HEK293 (cell line): Measurements from ENCODE around the gene TXLNA.

Source experiments
- KLF16 ChIP-seq: fragments of 450-650 bp; formaldehyde crosslinking; IDR thresholded peaks from 2 replicates; pipeline ENCODE4 v1.5.1; 2017; ENCODE audit warnings: missing biosample characterization, missing genetic modification characterization
- PRDM1 ChIP-seq: fragments of 450-650 bp; formaldehyde crosslinking; IDR thresholded peaks from 2 replicates; pipeline ENCODE4; 2016; ENCODE audit warnings: missing biosample characterization, missing genetic modification characterization
- SCRT1 ChIP-seq: fragments of 450-650 bp; formaldehyde crosslinking; IDR thresholded peaks from 2 replicates; pipeline ENCODE4 v1.5.1; 2016; ENCODE audit warnings: missing biosample characterization, missing genetic modification characterization, borderline replicate concordance
- WT1 ChIP-seq: fragments of 450-650 bp; formaldehyde crosslinking; IDR thresholded peaks from 2 replicates; pipeline ENCODE4 v1.5.1; 2016; ENCODE audit warnings: missing biosample characterization, missing genetic modification characterization
- ZNF112 ChIP-seq: fragments of 450-650 bp; formaldehyde crosslinking; IDR thresholded peaks from 2 replicates; pipeline ENCODE4 v1.5.0; 2017; ENCODE audit warnings: missing biosample characterization, missing genetic modification characterization
- ZNF2 ChIP-seq: fragments of 450-650 bp; formaldehyde crosslinking; IDR thresholded peaks from 2 replicates; pipeline ENCODE4 v1.5.1; 2016; ENCODE audit warnings: missing biosample characterization, missing genetic modification characterization
- ZNF248 ChIP-seq: fragments of 450-650 bp; formaldehyde crosslinking; IDR thresholded peaks from 2 replicates; pipeline ENCODE4 v1.5.1; 2017; ENCODE audit warnings: missing biosample characterization, missing genetic modification characterization
- ZNF292 ChIP-seq: fragments of 450-650 bp; formaldehyde crosslinking; IDR thresholded peaks from 2 replicates; pipeline ENCODE4 v1.5.1; 2016; ENCODE audit warnings: low read depth, missing biosample characterization, missing genetic modification characterization, borderline replicate concordance
- ZNF37A ChIP-seq: fragments of 450-650 bp; IDR thresholded peaks from 2 replicates; pipeline ENCODE4 v1.5.1; 2018; ENCODE audit warnings: missing biosample characterization, missing genetic modification characterization
- ZNF391 ChIP-seq: fragments of 450-650 bp; formaldehyde crosslinking; IDR thresholded peaks from 2 replicates; pipeline ENCODE4 v1.5.1; 2016; ENCODE audit warnings: low read depth, missing biosample characterization, missing genetic modification characterization, borderline replicate concordance
- ZNF416 ChIP-seq: fragments of 450-650 bp; formaldehyde crosslinking; IDR thresholded peaks from 2 replicates; pipeline ENCODE4 v1.5.1; 2016; ENCODE audit warnings: missing biosample characterization, missing genetic modification characterization
- ZNF433 ChIP-seq: fragments of 450-650 bp; formaldehyde crosslinking; IDR thresholded peaks from 2 replicates; pipeline ENCODE4 v1.5.1; 2016; ENCODE audit warnings: missing biosample characterization, missing genetic modification characterization, low read depth
- ZNF473 ChIP-seq: fragments of 450-650 bp; formaldehyde crosslinking; IDR thresholded peaks from 2 replicates; pipeline ENCODE4 v1.5.1; 2017; ENCODE audit warnings: missing biosample characterization, missing genetic modification characterization
- ZNF629 ChIP-seq: fragments of 450-650 bp; formaldehyde crosslinking; IDR thresholded peaks from 2 replicates; pipeline ENCODE4 v1.5.1; 2017; ENCODE audit warnings: missing biosample characterization, missing genetic modification characterization
- ZNF664 ChIP-seq: fragments of 450-650 bp; formaldehyde crosslinking; IDR thresholded peaks from 2 replicates; pipeline ENCODE4 v1.5.1; 2016; ENCODE audit warnings: missing biosample characterization, missing genetic modification characterization
- ZNF785 ChIP-seq: fragments of 450-650 bp; formaldehyde crosslinking; IDR thresholded peaks from 2 replicates; pipeline ENCODE4 v1.5.1; 2016; ENCODE audit warnings: missing biosample characterization, missing genetic modification characterization
- ZNF843 ChIP-seq: fragments of 450-650 bp; formaldehyde crosslinking; IDR thresholded peaks from 2 replicates; pipeline ENCODE4 v1.5.1; 2016; ENCODE audit warnings: missing biosample characterization, missing genetic modification characterization
- TF ChIP-seq, protein P1 (sequence below): fragments of 450-650 bp; formaldehyde crosslinking; IDR thresholded peaks from 2 replicates; pipeline ENCODE4 v1.5.0; 2017; ENCODE audit warnings: missing biosample characterization, missing genetic modification characterization, borderline replicate concordance
- TF ChIP-seq, protein P2 (sequence below): fragments of 450-650 bp; formaldehyde crosslinking; IDR thresholded peaks from 2 replicates; pipeline ENCODE4 v1.5.1; 2016; ENCODE audit warnings: missing biosample characterization, missing genetic modification characterization
- TF ChIP-seq, protein P3 (sequence below): fragments of 450-650 bp; formaldehyde crosslinking; IDR thresholded peaks from 2 replicates; pipeline ENCODE4 v1.5.1; 2016; ENCODE audit warnings: missing biosample characterization, missing genetic modification characterization
- TF ChIP-seq, protein P4 (sequence below): fragments of 450-650 bp; formaldehyde crosslinking; conservative IDR thresholded peaks from 2 replicates; pipeline ENCODE4 v1.5.1; 2016; ENCODE audit warnings: low read depth, missing biosample characterization, missing genetic modification characterization
- TF ChIP-seq, protein P5 (sequence below): fragments of 450-650 bp; formaldehyde crosslinking; IDR thresholded peaks from 2 replicates; pipeline ENCODE4 v1.5.1; 2016; ENCODE audit warnings: missing biosample characterization, missing genetic modification characterization
- TF ChIP-seq, protein P6 (sequence below): fragments of 450-650 bp; formaldehyde crosslinking; IDR thresholded peaks from 2 replicates; pipeline ENCODE4 v1.5.1; 2016; ENCODE audit warnings: missing biosample characterization, missing genetic modification characterization

Gene TXLNA

DNA sequence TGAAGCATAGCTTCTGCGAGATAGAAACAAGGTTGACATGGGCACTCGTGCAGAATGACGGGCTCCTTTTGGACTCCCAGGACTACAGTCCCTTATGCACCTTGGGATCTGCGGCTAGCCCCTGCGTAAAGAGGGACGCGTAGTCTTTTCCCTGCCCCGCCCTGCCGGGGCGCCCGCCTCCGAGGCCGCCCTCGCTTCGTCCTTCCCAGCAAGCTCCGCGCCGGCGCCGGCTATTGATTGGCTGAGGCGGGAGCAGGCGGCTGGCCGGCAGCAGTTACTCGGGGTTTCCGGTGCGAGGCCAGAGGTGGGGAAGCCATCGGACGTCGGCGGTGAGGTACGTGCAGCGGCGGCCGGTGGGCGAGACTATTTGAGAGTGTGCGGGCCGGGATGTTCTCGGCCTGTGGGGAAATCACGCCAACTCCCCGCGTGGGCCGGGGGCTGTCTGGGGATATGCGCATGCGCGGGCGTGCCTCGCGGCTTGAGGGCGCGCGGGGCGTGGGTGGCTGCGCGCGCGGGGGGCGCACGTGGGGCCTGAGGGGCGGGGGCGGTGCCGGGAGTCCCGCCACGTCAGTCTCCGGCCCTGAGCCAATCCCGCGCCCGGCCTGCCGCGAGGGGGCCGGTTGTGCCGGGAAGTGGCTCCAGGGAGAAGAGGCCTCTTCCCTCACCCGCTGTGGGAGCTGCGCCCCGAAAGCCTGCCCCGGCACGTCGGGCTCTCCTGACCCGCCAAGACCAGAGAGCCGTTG, at the start of gene TXLNA (continued):
- TF ChIP-seq, protein P1, sequence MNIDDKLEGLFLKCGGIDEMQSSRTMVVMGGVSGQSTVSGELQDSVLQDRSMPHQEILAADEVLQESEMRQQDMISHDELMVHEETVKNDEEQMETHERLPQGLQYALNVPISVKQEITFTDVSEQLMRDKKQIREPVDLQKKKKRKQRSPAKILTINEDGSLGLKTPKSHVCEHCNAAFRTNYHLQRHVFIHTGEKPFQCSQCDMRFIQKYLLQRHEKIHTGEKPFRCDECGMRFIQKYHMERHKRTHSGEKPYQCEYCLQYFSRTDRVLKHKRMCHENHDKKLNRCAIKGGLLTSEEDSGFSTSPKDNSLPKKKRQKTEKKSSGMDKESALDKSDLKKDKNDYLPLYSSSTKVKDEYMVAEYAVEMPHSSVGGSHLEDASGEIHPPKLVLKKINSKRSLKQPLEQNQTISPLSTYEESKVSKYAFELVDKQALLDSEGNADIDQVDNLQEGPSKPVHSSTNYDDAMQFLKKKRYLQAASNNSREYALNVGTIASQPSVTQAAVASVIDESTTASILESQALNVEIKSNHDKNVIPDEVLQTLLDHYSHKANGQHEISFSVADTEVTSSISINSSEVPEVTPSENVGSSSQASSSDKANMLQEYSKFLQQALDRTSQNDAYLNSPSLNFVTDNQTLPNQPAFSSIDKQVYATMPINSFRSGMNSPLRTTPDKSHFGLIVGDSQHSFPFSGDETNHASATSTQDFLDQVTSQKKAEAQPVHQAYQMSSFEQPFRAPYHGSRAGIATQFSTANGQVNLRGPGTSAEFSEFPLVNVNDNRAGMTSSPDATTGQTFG (tag by site-specific recombination): no peak
- TF ChIP-seq ZNF473 (no peak), ZNF785 (tag by site-specific recombination) (peak; percentile 99), ZNF433 (no peak), ZNF416 (tag by site-specific recombination) (no peak), ZNF292 (tag by site-specific recombination) (no peak), ZNF629 (peak; percentile 57), ZNF248 (tag by site-specific recombination) (no peak), PRDM1 (tag by site-specific recombination) (no peak), KLF16 (peak; percentile 92), ZNF664 (tag by site-specific recombination) (no peak), ZNF2 (tag by site-specific recombination) (no peak; the same call in 1 of the 2 replicates), WT1 (tag by site-specific recombination) (no peak), ZNF112 (tag by site-specific recombination) (no peak), ZNF843 (tag by site-specific recombination) (0 out of 2 replicates have a peak, but pooled peaks have one; percentile 52), SCRT1 (tag by site-specific recombination) (no peak), ZNF391 (no peak), ZNF37A (tag by site-specific recombination) (no peak)
- TF ChIP-seq, protein P2, sequence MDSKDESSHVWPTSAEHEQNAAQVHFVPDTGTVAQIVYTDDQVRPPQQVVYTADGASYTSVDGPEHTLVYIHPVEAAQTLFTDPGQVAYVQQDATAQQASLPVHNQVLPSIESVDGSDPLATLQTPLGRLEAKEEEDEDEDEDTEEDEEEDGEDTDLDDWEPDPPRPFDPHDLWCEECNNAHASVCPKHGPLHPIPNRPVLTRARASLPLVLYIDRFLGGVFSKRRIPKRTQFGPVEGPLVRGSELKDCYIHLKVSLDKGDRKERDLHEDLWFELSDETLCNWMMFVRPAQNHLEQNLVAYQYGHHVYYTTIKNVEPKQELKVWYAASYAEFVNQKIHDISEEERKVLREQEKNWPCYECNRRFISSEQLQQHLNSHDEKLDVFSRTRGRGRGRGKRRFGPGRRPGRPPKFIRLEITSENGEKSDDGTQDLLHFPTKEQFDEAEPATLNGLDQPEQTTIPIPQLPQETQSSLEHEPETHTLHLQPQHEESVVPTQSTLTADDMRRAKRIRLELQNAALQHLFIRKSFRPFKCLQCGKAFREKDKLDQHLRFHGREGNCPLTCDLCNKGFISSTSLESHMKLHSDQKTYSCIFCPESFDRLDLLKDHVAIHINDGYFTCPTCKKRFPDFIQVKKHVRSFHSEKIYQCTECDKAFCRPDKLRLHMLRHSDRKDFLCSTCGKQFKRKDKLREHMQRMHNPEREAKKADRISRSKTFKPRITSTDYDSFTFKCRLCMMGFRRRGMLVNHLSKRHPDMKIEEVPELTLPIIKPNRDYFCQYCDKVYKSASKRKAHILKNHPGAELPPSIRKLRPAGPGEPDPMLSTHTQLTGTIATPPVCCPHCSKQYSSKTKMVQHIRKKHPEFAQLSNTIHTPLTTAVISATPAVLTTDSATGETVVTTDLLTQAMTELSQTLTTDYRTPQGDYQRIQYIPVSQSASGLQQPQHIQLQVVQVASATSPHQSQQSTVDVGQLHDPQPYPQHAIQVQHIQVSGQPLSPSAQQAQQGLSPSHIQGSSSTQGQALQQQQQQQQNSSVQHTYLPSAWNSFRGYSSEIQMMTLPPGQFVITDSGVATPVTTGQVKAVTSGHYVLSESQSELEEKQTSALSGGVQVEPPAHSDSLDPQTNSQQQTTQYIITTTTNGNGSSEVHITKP: peak; percentile 98
- TF ChIP-seq, protein P3, sequence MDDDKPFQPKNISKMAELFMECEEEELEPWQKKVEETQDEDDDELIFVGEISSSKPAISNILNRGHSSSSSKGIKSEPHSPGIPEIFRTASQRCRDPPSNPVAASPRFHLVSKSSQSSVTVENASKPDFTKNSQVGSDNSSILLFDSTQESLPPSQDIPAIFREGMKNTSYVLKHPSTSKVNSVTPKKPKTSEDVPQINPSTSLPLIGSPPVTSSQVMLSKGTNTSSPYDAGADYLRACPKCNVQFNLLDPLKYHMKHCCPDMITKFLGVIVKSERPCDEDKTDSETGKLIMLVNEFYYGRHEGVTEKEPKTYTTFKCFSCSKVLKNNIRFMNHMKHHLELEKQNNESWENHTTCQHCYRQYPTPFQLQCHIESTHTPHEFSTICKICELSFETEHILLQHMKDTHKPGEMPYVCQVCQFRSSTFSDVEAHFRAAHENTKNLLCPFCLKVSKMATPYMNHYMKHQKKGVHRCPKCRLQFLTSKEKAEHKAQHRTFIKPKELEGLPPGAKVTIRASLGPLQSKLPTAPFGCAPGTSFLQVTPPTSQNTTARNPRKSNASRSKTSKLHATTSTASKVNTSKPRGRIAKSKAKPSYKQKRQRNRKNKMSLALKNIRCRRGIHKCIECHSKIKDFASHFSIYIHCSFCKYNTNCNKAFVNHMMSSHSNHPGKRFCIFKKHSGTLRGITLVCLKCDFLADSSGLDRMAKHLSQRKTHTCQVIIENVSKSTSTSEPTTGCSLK (tag by site-specific recombination): no peak
- TF ChIP-seq, protein P4, sequence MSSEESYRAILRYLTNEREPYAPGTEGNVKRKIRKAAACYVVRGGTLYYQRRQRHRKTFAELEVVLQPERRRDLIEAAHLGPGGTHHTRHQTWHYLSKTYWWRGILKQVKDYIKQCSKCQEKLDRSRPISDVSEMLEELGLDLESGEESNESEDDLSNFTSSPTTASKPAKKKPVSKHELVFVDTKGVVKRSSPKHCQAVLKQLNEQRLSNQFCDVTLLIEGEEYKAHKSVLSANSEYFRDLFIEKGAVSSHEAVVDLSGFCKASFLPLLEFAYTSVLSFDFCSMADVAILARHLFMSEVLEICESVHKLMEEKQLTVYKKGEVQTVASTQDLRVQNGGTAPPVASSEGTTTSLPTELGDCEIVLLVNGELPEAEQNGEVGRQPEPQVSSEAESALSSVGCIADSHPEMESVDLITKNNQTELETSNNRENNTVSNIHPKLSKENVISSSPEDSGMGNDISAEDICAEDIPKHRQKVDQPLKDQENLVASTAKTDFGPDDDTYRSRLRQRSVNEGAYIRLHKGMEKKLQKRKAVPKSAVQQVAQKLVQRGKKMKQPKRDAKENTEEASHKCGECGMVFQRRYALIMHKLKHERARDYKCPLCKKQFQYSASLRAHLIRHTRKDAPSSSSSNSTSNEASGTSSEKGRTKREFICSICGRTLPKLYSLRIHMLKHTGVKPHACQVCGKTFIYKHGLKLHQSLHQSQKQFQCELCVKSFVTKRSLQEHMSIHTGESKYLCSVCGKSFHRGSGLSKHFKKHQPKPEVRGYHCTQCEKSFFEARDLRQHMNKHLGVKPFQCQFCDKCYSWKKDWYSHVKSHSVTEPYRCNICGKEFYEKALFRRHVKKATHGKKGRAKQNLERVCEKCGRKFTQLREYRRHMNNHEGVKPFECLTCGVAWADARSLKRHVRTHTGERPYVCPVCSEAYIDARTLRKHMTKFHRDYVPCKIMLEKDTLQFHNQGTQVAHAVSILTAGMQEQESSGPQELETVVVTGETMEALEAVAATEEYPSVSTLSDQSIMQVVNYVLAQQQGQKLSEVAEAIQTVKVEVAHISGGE: peak; percentile 86
- TF ChIP-seq, protein P5, sequence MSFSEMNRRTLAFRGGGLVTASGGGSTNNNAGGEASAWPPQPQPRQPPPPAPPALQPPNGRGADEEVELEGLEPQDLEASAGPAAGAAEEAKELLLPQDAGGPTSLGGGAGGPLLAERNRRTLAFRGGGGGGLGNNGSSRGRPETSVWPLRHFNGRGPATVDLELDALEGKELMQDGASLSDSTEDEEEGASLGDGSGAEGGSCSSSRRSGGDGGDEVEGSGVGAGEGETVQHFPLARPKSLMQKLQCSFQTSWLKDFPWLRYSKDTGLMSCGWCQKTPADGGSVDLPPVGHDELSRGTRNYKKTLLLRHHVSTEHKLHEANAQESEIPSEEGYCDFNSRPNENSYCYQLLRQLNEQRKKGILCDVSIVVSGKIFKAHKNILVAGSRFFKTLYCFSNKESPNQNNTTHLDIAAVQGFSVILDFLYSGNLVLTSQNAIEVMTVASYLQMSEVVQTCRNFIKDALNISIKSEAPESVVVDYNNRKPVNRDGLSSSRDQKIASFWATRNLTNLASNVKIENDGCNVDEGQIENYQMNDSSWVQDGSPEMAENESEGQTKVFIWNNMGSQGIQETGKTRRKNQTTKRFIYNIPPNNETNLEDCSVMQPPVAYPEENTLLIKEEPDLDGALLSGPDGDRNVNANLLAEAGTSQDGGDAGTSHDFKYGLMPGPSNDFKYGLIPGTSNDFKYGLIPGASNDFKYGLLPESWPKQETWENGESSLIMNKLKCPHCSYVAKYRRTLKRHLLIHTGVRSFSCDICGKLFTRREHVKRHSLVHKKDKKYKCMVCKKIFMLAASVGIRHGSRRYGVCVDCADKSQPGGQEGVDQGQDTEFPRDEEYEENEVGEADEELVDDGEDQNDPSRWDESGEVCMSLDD (tag by site-specific recombination): peak; percentile 64; the same call in 1 of the 2 replicates
- TF ChIP-seq, protein P6, sequence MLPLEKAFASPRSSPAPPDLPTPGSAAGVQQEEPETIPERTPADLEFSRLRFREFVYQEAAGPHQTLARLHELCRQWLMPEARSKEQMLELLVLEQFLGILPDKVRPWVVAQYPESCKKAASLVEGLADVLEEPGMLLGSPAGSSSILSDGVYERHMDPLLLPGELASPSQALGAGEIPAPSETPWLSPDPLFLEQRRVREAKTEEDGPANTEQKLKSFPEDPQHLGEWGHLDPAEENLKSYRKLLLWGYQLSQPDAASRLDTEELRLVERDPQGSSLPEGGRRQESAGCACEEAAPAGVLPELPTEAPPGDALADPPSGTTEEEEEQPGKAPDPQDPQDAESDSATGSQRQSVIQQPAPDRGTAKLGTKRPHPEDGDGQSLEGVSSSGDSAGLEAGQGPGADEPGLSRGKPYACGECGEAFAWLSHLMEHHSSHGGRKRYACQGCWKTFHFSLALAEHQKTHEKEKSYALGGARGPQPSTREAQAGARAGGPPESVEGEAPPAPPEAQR (tag by site-specific recombination): no peak
